Fibroblast of villous mesenchyme (primary cell): ENCODE measurements around the gene IGSF9B. TPM values are rescaled to one million over a fixed set of nuclear protein-coding genes. Genes with fewer than 3 reads are reported as not detected.

Source experiments
- DNase-seq: peaks from one replicate; pipeline ENCODE4 v3.0.0-alpha.2; 2010; ENCODE audit warnings: low read depth
- H3K4me3 ChIP-seq: 2 replicates; pipeline ENCODE4 v1.5.1; 2011; ENCODE audit warnings: low read depth, mild to moderate bottlenecking, low read length
- total RNA-seq: library from RNA; depleted of rRNA; stranded (reverse); fragments of >200 nt; gene quantifications from 2 replicates; pipeline ENCODE4 v1.2.3, GENCODE V29; 2012
- TF ChIP-seq, protein P1 (sequence below): IDR thresholded peaks from 2 replicates; pipeline ENCODE4 v1.5.1; 2012; ENCODE audit warnings: low read depth, mild to moderate bottlenecking, low read length; ENCODE audit not compliant: insufficient read depth

Gene IGSF9B
- total RNA-seq, 1 donor: under 0.01 TPM

GRCh38 chr11:134001088-134001487 is 44.3 kb upstream of the IGSF9B start:
- no peak for DNase-seq
- TF ChIP-seq, protein P1, sequence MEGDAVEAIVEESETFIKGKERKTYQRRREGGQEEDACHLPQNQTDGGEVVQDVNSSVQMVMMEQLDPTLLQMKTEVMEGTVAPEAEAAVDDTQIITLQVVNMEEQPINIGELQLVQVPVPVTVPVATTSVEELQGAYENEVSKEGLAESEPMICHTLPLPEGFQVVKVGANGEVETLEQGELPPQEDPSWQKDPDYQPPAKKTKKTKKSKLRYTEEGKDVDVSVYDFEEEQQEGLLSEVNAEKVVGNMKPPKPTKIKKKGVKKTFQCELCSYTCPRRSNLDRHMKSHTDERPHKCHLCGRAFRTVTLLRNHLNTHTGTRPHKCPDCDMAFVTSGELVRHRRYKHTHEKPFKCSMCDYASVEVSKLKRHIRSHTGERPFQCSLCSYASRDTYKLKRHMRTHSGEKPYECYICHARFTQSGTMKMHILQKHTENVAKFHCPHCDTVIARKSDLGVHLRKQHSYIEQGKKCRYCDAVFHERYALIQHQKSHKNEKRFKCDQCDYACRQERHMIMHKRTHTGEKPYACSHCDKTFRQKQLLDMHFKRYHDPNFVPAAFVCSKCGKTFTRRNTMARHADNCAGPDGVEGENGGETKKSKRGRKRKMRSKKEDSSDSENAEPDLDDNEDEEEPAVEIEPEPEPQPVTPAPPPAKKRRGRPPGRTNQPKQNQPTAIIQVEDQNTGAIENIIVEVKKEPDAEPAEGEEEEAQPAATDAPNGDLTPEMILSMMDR: no peak
- no peak overlapping the region for H3K4me3 ChIP-seq

DNA sequence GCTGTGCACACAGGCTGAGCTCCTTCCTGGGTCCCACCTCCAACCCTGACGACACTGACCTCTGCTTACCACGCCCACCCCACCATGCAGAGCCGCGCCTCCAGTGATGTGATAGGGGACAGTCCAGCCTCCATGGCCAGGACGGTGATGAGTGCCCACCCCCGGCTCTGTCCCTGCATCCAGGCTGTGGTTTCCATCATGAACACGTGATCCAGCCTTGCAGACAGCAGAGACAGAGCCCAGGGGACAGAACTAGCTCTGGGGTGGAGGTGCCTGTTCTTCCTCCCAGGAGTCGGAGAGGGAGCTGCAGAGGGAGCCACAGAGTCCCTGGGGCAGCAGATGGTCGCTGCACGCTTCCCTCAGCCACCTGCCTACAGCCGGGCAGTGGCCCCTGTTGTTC is 42.6 kb upstream of the IGSF9B start:
- no peak overlapping the region for H3K4me3 ChIP-seq
- TF ChIP-seq, protein P1: no peak
- DNase-seq: no peak

DNA sequence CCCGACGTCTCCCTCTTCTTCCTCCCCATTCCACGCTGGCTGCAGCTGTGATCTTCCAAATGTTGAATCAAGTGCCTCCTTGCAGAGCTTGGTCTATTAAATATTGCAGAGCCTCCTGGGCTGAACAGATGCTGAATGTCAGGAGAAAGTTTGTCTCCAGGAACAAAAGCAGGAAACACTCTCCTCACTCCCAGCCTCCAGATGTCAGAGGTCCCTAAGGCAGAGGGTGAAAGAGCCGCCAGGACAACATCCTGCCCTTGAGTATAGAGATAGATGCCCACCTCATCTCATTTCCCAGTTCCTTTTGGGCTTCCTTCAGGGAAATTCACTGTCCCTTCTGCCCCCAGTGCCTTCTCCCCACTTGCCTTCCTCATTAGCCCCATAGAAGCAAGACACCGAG is 40.8 kb upstream of the IGSF9B start:
- no peak overlapping the region for H3K4me3 ChIP-seq
- TF ChIP-seq, protein P1: no peak
- no peak for DNase-seq

GRCh38 chr11:133996671-133997070 is 39.9 kb upstream of the IGSF9B start:
- no peak for DNase-seq
- TF ChIP-seq, protein P1: no peak
- no peak overlapping the region for H3K4me3 ChIP-seq

GRCh38 chr11:133995066-133995465 is 38.3 kb upstream of the IGSF9B start:
- TF ChIP-seq, protein P1: no peak
- DNase-seq: no peak

GRCh38 chr11:133993921-133994320 is 37.2 kb upstream of the IGSF9B start:
- no peak for DNase-seq
- no peak overlapping the region for H3K4me3 ChIP-seq
- TF ChIP-seq, protein P1: no peak

More at GRCh38 chr11:133995066-133995465, 38.3 kb upstream of the IGSF9B start:
- no peak overlapping the region for H3K4me3 ChIP-seq

DNA sequence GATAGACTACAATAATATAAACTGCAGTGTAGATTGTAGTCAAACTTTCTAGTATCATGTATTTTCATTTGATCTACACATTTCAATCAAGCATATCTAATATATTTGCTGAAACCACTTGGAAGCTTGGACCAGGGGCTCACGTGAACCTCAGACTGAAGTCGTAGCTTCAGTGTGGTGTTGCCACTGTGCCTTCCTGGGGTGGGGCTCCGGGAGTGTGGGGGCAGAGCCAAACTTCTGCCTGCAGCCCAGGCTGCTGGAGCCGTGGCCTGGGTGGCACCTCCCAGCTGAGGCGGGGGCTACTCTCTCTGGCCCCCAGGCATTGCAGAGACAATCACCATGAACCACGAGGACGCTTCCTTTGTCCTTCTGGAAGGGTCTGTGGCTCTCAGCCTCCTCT is 36.3 kb upstream of the IGSF9B start:
- H3K4me3 ChIP-seq: no peak overlapping the region
- no peak for DNase-seq
- TF ChIP-seq, protein P1: no peak
